Thyroid gland (tissue), 4 donors: ENCODE measurements around the gene ABCB1.

ENCODE experiments used
- CTCF ChIP-seq, 6 experiments: fragments of 200-600 bp in 3 of 6; fragments of 450-650 bp in 3 of 6; sonication (generic) in 3 of 6; IDR thresholded peaks; one replicate each; pipeline ENCODE4 v1.5.1; 2016 to 2019; ENCODE audit warnings: antibody characterized with exemption in 6 of 6, mild to moderate bottlenecking in 2 of 6, inconsistent platforms in 1 of 6, moderate library complexity in 1 of 6
- POLR2A ChIP-seq, 2 donors: fragments of 450-650 bp; IDR thresholded peaks; one replicate each; pipeline ENCODE4 v1.6.1; 2017; ENCODE audit warnings: antibody characterized with exemption in 2 of 2, mild to moderate bottlenecking in 2 of 2, moderate library complexity in 1 of 2

GRCh38 chr7:87561702-87562101, 39.0 kb downstream of the ABCB1 start:
- TF ChIP-seq POLR2A (IDR thresholded peaks at IDR 0.05) (no peak), CTCF (IDR thresholded peaks at IDR 0.05) (no peak)
